Measurements from ENCODE around the gene STK17B.

STK17B gene

GRCh38 chr2:196153480-196153879 lies 17.9 kb downstream of the STK17B start:
- no peak for DNase-seq

- DNase-seq = no peak
Observed at GRCh38 chr2:196149948-196150347, 21.4 kb downstream of the STK17B start.

DNA sequence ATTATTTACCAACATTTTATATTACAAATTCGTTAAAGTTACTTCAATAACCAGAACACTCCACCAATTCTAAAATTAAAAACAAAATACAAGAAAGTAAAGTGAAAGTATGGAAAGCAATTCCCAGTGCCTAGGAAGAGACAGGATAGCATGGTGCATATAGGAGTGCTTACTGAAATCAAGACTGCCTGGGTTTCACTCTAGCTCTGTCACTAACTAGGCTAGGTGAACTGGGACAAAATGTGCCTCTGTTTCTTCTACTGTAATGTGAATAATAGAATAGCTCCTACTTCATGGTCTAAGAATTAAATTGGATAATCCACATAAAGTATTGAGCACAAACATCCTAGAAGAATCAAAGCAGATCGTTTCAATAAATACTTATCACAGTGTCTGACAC lies 22.6 kb downstream of the STK17B start:
- DNase-seq = no peak

- DNase-seq = no peak
Observed at GRCh38 chr2:196145256-196145655, 26.1 kb downstream of the STK17B start.

GRCh38 chr2:196144513-196145126 lies 26.8 kb downstream of the STK17B start:
- DNase-seq = no peak

GRCh38 chr2:196143730-196144131 lies 27.6 kb downstream of the STK17B start:
- no peak for DNase-seq

DNA sequence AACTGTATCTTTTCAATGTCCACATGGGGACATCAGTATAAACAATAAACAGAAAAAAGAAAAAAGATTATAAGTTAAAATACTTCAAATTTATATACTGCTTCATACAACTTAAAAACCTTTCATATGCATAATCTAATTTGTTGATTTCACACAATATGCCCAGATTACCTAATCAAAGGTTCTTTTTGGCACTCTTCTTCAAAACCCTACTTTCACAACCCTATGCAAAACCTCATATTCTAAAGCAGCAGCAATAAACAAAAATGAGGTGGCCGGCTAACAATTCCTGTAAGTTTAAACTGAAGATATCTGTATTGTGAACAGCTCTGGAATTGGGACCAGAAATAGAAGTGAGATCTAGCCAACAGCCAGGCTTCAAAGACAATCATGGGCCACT lies 28.6 kb downstream of the STK17B start:
- DNase-seq = no peak

- DNase-seq = no peak
Observed at GRCh38 chr2:196140213-196140612, 31.2 kb downstream of the STK17B start.

DNA sequence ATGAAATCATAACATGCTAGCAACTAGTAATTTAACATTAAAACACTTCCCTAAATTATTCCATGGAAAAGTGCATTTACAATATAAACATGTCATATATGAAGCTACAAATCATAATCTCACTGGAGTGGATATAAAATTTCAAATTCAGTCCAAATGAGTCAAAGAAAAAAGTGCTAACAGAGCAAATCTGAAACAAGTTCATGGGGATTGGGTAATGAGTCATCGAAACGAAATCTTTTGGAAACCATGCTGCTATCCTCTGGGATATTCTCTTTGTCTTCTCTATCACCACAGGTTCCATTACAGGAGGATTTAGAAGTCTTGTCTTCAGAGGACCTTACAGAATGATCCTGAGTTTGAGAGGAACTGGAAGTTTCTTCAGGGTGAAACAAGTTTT lies 34.1 kb downstream of the STK17B start:
- no peak for DNase-seq

GRCh38 chr2:196136151-196136550 lies 35.2 kb downstream of the STK17B start:
- no peak for DNase-seq

DNA sequence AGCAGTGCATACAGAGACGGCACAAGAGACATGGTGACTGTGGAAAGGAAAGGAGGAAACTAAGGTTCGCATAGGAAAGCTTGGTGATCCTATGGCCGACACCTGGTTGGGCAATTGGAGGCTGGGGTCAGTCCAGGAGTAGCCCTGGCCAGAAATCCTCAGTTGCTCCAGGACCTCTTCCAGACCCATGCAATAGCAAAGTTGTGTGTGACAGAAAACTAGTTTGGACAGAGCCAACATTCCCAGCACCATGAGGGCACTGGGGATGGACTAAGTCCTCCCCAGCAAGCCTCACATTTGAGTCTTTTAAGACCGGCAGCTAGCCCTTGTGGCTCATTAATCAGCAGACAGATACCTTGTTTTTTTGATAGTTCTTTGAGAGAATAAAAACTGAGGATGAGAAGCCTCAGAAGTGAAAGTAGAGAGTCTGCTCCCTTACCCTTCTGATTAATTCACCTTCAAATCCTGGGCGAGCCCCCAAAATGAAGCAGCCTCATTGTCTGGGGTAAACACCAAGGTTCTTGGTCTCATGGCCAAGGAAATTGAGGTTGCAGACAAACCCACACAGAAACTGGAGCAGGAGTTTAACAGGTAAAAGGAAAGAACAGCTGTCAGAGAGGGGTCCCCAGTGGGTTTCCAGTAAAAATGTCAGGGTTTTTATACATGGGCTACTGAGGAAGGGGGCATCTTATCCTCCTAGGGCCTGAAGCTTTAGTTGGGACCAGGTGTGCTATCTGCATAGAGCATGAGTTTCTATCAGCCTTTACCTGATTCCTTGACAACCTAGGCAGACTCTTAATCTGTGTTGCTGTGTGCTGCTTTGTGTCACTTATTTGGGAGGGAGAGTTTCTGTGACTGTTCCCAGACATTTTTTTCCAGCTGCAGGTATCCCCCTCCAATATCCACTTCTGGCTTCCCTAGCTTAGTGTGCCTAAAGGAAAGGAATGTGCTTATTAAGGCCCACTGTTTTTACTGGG lies 39.1 kb downstream of the STK17B start:
- no peak for DNase-seq

GRCh38 chr2:196131384-196131937 lies 39.9 kb downstream of the STK17B start:
- no peak for DNase-seq

- no peak for DNase-seq
Observed at GRCh38 chr2:196130039-196130825, 41.1 kb downstream of the STK17B start.

DNA sequence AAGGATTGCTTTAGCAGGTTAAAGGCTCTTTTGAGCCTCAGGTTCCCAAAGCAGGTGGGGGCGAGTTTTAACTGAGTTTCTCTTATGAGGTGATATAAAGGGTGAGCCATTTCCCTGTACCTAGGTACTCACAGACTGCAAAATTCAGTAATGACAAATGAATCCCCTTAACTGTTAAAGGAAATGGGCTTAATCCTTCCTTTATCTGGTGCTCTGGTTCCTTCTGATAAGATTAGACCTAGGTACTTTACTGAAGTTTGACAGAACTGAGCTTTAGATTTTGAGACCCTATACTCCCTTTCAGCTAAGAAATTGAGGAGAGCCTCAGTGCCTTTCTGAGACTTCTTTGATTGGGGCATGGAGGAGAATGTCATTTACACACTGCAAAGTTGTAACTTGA lies 42.6 kb downstream of the STK17B start:
- DNase-seq = no peak

DNA sequence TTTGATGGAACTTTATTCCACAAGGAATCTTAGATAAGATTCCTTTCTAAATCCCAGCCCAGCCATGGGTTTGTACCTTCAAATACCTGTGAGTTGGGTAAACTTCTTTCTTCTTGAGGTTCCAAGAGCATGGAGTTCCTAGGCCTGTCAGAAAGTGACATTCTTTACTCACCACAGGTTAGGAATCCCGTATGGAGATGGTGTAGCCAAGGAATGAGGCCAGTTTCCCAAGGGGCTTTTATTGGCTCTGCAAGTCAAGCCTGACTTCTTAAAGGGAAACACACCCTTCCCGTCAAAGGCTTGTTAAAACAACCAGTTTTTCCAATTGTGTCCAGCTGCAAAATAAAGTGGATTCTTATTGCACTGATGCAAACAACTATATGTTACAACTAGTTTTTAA lies 45.8 kb downstream of the STK17B start:
- no peak for DNase-seq

- no peak for DNase-seq
Observed at GRCh38 chr2:196123679-196124373, 47.6 kb downstream of the STK17B start.

DNA sequence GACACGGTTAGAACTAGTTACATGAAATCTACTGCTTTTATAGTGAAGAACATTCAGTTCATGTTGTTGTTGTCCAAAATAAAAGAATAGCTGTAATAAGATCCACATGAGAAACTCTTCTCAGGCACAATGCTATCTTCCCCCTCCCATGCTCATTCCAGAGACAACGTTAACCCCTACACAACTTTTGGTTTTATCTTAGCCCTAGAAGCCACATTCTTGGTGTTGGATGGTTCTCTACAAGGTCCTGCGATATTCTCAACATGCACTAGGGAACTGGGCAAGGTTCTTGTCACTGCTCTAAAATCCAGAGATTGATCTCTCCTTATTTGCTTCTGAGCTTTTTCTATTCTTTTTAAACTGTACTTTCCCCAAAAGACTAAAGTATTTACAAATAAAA lies 51.5 kb downstream of the STK17B start:
- no peak for DNase-seq

- DNase-seq = no peak
Observed at GRCh38 chr2:196117214-196117705, 54.1 kb downstream of the STK17B start.

DNA sequence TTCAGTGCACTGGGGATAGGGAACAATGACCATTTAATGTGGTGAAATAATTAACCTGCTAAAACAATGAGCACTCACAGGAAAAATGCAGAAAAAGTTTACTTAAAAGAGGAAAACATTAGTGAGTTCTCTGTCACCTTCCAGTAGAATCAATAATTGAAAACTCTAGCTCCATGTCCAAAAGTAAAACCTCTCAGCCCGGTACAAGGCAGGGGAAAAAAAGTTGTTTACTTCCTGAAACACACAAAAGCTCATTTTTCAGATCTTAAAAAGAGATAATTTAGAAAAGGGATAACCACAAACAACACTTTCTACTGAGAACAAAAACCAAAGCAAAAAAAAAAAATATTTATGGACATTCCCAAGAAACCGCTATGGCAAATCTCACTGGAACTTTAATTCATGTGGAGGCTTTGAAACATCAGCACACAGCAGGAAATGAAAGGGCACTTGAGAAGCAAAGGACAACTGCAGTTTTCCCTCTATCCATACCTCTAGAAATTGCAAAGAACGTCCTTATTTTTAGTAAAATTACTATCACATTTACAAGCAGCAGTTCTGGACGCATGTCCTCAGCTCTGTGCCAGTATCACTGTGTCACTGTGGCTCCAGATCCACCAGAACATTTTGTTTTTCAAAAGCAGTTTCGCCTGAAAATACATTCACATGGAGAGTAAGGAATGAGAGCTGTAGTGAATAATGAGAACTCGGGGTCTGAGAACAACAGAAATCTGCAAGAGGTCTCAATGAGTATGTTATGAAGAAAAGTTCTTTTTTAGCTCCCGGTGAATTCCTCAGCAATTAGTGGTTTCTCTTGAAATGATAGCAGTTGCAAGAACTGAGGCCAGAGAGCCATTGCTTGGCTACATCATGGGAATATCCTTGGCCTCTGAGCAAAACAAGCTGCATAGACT lies 58.1 kb downstream of the STK17B start:
- DNase-seq = no peak

GRCh38 chr2:196112418-196113034 lies 58.9 kb downstream of the STK17B start:
- DNase-seq = peak; percentile 1

DNA sequence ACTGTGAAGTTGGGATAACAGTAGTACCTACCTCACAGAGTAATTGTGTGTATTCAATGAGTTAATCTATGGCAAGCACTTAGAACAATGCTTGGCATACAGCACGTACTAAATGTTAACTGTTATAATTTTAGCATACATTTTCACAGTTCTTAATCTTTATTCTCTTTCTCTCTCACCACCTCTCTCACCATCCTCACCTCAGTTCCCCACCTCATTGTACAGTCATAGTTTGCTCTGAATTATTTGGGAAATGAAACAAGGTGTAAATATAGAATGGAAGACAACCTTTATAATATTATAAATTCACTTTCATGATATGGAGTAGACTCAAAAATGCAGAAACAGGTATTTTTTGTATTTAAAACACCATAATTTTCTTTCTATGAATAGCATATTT lies 62.8 kb downstream of the STK17B start:
- no peak for DNase-seq
